HG03159 (cell line): ENCODE results near the gene ITPKB.
"Not testable (repeated sequence)": the region's sequence is repeated elsewhere in the genome, so short reads cannot be mapped to it uniquely, and the experiment has no call there.

Experiments used
- ATAC-seq: cut with Tn5 transposase; IDR thresholded peaks from one replicate; pipeline ENCODE4 v1.9.1; 2021; ENCODE audit warnings: mild to moderate bottlenecking, moderate library complexity; ENCODE audit not compliant: unreplicated experiment

The ITPKB gene

DNA sequence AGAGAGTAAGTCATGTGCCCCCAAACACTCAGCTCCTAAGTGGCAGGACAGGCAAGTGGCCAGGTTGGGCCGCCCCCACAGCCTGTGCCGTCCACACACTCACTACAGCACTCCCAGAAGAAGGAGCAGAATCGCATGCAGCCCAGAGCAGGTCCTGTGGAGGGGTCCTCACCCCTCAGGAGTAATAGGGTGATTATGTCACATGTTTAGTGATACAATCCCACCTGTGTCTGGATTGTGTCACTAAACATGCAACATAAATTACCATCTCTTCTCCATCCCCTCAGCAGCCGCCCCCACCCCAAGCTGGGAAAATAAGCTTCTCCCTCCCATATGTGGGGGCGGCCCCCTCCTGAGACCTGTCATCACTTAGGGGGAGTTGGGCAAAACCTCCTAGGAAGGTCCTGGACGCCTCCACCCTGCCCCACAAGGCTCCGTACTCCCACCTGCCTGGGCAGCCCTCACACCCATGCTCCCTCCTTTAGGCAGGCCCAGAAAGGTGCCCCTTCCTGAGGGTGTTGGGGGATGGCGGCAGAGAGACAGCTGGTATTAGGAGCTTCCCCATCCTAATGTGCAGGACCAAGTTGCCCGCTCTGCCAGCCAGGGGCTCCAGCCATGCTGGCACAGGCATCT is 133.6 kb downstream of the ITPKB start:
- no peak for ATAC-seq

- ATAC-seq, result no peak
Observed at GRCh38 chr1:226604560-226605317, 134.3 kb downstream of the ITPKB start.

- no peak for ATAC-seq
Observed at GRCh38 chr1:226603858-226604559, 135.1 kb downstream of the ITPKB start.

DNA sequence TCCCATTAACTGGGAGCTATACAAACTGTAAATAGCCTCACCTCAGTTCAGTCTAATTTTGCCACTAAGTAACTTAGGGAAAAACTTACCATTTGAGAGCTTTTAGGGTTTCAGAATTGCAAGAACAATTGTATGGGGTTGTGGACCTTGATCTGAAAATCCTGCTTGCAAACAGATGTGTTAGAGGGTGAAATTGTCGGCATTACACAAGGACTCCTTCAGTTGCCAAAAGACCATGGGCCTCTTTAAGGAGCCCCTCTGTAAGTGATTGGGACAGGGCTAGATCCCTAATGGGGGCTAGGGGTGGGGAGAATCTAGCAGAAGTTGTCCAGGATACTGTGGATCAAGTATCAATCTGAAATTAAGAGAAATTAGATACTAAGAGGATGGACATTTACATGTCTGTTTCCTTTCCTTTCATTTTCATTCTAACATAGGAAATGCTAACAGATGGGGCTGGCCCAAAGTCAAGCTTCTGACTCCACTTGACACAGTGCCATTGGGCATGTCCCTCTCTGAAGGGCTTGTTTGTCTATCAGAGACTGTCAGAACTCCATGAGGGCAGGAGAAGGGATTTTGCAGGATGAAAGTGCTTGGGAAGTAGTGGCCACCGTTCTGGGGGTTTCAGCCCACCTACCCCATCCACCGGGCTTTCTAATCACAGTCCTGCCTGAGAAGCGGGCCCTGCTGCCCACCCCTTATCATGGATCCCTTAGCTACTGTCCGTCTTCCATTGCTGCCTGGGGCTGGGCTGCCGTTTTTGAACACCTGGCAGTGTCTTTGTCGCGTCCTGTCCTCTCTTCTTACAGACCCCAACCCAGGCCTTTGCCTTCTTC is 135.8 kb downstream of the ITPKB start:
- no peak for ATAC-seq

GRCh38 chr1:226602186-226603021 is 136.7 kb downstream of the ITPKB start:
- no peak for ATAC-seq

GRCh38 chr1:226601456-226601855 is 137.6 kb downstream of the ITPKB start:
- no peak for ATAC-seq

GRCh38 chr1:226600254-226600653 is 138.8 kb downstream of the ITPKB start:
- no peak for ATAC-seq

DNA sequence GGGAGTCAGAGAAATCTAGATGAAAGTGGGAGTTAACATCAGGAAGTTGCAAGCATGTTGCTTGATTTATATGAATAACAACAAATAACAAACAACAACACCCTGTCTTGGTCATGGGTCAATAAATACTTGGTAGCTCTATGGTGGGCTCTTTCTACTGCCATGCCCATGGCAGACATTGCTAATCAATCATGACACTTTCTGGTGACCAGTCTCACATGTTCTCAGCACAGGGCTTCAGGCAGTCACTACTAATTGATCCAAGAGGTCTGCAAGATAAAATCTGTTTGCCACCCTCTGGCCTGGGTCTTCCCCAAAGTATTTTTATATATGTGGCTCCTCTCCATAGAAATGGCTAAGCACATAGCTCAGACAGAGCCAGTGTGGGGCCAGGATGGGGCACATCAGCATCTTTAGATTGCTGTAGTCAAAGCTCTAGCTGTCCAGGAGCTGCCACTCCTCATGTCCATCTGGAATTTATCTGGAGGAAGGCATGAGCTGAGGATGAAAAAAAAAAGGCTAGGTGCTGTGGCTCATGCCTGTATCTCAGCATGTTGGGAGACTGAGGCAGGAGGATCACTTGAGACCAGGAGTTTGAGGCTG is 139.3 kb downstream of the ITPKB start:
- ATAC-seq, result no peak

- ATAC-seq, result not testable (repeated sequence)
Observed at GRCh38 chr1:226598955-226599354, 140.1 kb downstream of the ITPKB start.

DNA sequence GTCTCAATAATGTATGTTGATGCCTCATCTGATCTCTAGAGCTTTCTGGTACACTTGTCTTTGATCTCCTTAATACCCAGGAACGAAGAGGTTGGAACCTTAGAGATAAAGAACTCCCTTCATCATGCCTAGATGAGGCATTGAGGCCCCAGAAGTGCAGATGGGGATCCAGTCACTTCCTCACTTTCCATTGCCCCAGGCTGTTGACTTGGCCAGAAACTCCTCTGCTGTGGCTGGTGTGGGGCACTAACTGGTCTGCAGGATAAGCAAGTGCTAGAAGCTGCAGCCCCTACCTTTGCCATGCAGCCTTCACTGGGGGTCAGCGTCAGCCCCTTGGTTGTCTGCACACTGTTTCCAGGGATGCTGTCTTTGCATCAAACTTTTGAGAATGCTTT is 140.6 kb downstream of the ITPKB start:
- no peak for ATAC-seq

DNA sequence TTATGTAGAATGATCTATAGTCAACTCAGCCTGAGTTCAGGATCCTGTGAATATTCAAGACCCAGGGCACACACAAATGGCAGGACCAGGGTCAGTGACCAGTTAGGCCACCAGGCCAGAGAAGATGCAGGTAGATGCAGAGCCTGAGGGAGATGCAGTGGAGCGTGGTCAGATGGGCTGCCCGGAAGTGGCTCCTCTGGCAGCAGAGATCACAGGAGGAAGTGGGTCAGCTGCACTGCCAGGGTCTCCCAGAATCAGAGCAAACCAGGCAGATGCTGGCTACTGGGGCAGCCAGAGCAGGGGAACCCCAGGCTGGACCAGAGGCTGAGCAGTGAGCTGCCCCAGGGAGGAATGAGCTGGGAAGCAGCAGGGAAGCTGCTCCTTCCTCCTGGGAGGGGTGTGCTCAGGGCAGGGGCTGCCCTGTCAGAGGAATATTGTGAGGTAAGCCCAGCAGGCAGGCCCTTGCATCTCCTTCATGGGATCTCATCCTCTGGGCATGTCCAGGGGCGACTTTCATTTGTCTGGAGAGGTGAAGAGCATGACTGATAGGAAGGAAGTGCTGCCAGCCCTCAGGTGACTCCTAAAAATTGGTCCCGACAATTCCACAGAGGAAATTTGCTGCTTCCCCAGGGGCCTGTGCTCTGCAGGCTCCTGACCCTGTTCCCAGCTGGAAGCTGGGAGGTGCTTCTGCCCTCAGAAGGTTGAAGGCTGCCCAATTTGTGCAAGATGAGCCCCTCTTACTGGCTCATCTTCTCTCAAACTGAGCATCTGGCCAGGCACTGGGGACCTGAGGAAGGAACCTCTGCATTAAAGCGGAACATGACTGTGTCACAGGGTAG is 141.2 kb downstream of the ITPKB start:
- ATAC-seq, result no peak

DNA sequence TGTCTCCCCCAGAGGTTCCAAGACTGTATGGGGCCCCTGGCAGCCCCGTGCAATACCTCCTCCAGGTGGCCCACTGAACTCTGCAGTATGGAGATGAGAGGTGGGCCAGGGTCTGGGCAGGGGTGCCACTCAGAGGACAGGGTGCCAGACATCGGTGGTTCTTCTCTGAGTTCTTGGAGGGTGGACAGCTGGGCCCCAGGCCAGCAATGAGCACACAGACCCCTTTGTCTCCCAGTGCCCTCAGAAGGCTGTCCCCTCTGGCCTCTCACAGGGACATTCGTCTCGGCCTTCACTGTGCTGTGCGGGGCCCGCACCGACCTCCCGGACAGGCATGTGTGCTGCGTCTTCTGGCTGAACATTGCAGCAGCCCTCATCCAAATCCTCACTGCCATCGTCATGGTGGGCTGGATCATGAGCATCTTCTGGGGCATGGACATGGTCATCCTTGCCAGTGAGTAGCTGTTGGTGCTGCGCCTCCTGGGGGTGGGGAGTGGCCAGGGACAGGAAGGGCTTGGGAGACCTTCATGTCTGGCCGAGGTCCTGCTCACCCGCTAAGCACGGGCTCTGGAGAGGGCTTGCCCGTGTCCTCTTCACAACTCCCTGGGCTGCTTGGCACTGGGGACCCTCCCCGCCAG is 142.4 kb downstream of the ITPKB start:
- no peak for ATAC-seq

GRCh38 chr1:226593541-226593940 is 145.5 kb downstream of the ITPKB start:
- no peak for ATAC-seq

DNA sequence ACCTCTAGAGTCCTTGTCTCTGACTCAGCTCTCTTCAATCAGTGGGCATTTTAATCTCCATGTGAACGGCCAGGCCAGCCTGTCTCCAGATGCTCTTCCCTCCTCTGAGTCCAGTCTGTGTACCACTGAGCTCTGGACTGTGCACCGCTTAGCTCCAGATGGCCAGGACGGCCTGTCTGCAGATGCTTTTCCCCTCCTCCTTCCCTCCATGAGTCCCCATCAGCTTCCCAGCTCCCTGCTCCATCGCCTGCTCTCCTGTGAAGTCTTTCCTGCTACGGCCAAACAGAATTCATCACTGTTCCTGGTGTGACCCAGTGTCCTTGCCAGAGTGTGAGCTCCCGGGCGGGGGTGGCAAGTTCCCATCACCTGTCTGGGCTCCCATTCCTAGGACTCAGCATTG is 148.5 kb downstream of the ITPKB start:
- no peak for ATAC-seq

- no peak for ATAC-seq
Observed at GRCh38 chr1:226589008-226589733, 149.9 kb downstream of the ITPKB start.

DNA sequence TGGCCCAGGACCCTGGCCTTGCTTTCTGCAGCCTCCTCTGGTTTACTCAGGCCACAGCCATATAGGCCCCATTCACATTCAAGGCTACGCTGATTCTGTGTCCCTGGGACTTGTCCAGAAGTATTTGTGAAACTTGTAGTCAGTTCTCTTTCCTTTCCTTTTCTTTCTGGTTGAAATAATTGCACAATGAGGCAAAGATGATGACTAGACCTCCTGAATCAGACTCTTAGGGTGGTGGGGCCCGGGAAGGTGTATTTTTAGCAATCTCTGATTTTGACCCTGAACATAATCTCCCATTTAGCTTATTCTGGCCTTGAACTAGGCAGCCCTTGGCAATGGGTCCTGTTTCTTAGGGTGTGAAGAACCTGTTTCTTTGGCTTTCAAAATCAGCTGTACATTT is 150.6 kb downstream of the ITPKB start:
- ATAC-seq, result no peak

DNA sequence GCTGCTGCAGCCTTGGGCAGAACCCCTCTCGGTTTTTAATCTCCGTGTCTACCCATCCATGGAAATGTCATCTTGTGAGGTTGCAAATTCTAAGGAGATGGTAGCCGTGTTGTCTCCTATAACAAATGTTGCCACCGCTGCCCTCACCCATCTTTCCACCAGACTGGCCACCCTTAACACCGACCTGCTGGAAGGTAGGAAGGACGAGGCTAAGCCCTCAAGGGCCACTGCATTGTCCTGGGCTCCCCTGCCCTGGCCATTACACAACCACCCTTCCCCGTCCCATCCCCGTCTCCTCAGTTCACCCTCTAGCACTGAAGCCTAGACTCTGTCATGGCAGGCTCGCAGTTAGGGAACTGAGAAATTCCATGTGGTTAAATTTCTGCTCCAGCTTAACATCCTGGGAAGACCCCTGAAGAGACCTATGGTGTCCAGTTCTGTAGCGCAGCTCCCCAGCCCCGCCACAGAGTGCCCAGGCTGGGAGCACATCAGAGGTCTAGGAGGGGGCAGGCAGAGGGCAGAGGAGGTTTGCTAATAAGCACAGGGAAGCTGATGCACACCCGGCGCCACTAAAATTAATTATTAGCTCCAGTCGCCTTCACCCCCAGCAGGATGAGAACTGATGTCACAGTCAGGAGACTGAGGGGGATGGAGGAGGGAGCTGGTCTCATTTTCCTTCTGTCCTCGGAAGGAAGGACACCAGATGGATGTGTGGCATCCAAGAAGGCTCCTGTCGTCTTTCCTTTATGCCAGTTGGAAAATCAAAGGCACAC is 152.2 kb downstream of the ITPKB start:
- ATAC-seq, result no peak
